Mesendoderm (in vitro differentiated cells): Measurements from ENCODE around the gene PRSS8.
"Not testable (repeated sequence)": the region's sequence is repeated elsewhere in the genome, so short reads cannot be mapped to it uniquely, and the experiment has no call there.

Experiments
- DNase-seq: peaks from one replicate; pipeline ENCODE4 v3.0.0; 2013
- H2AK5ac ChIP-seq: 2 replicates; pipeline ENCODE4 v1.6.1; 2013; ENCODE audit warnings: low read length, inconsistent platforms
- H2BK120ac ChIP-seq: 2 replicates; pipeline ENCODE4 v1.6.1; 2013; ENCODE audit warnings: low read depth, mild to moderate bottlenecking, low read length, moderate library complexity, mixed read lengths
- H2BK15ac ChIP-seq: replicated peaks from 2 replicates; pipeline ENCODE4 v1.6.1; 2013; ENCODE audit warnings: low read depth, mild to moderate bottlenecking, moderate library complexity
- H2BK5ac ChIP-seq: 2 replicates; pipeline ENCODE4 v1.6.1; 2013; ENCODE audit warnings: low read length, inconsistent platforms
- H3K18ac ChIP-seq: 2 replicates; pipeline ENCODE4 v1.6.1; 2013; ENCODE audit warnings: mild to moderate bottlenecking, low read length, mixed read lengths
- H3K23ac ChIP-seq: one replicate; pipeline ENCODE4 v1.6.1; 2013; ENCODE audit warnings: low read length
- H3K27ac ChIP-seq: 2 replicates; pipeline ENCODE4 v1.5.1; 2013; ENCODE audit warnings: low read depth, mild to moderate bottlenecking, inconsistent platforms, low read length, moderate library complexity
- H3K27me3 ChIP-seq: 2 replicates; pipeline ENCODE4 v1.6.1; 2013; ENCODE audit warnings: low read length, control low read depth, mild to moderate bottlenecking, inconsistent platforms; ENCODE audit not compliant: insufficient read depth, poor library complexity
- H3K36me3 ChIP-seq: 2 replicates; pipeline ENCODE4 v1.6.1; 2013; ENCODE audit warnings: low read length, inconsistent platforms; ENCODE audit not compliant: control insufficient read depth, insufficient read depth
- H3K4ac ChIP-seq: one replicate; pipeline ENCODE4 v1.6.1; 2013; ENCODE audit warnings: low read depth, mild to moderate bottlenecking, low read length, moderate library complexity
- H3K4me1 ChIP-seq: 2 replicates; pipeline ENCODE4 v1.6.1; 2013; ENCODE audit warnings: low read depth, low read length, inconsistent platforms; ENCODE audit not compliant: control insufficient read depth
- H3K4me2 ChIP-seq: 2 replicates; pipeline ENCODE4 v1.6.1; 2013; ENCODE audit warnings: low read length
- H3K4me3 ChIP-seq: 2 replicates; pipeline ENCODE4 v1.5.1; 2013; ENCODE audit warnings: mild to moderate bottlenecking, low read length
- H3K56ac ChIP-seq: one replicate; pipeline ENCODE4 v1.6.1; 2013; ENCODE audit warnings: low read length
- H3K79me1 ChIP-seq: 2 replicates; pipeline ENCODE4 v1.6.1; 2013; ENCODE audit warnings: low read length, inconsistent platforms
- H3K79me2 ChIP-seq: 2 replicates; pipeline ENCODE4 v1.6.1; 2013; ENCODE audit warnings: mild to moderate bottlenecking, low read length; ENCODE audit not compliant: control insufficient read depth, insufficient read depth
- H3K9ac ChIP-seq: 2 replicates; pipeline ENCODE4 v1.6.1; 2013; ENCODE audit warnings: low read length, inconsistent platforms
- H4K5ac ChIP-seq: one replicate; pipeline ENCODE4 v1.6.1; 2013; ENCODE audit warnings: low read length
- H4K8ac ChIP-seq: one replicate; pipeline ENCODE4 v1.6.1; 2013; ENCODE audit warnings: low read depth, mild to moderate bottlenecking, control low read depth, low read length, moderate library complexity
- WGBS: extraction: QIAGEN DNeasy Blood & Tissue Kit; methylation state at CpG from one replicate; pipeline ENCODE4 v1.1.7; 2013; ENCODE audit warnings: low lambda C conversion rate, missing lambda C conversion rate; ENCODE audit not compliant: insufficient coverage; ENCODE audit errors: extremely low coverage; 5-methylcytosine and 5-hydroxymethylcytosine counted together

Gene PRSS8

GRCh38 chr16:31148896-31149295 is 13.4 kb upstream of the PRSS8 start:
- Histone ChIP-seq H3K27ac (no peak overlapping the region), H3K56ac (no peak overlapping the region), H2BK5ac (no peak overlapping the region), H3K4me3 (no peak overlapping the region), H3K23ac (no peak overlapping the region), H2AK5ac (no peak overlapping the region), H4K5ac (no peak overlapping the region), H3K79me1 (no peaks in the 10 kb centered on the region), H3K4ac (no peak overlapping the region), H2BK15ac (no peak overlapping the region), H3K18ac (no peak overlapping the region), H3K4me2 (no peak overlapping the region), H3K79me2 (no peaks in the 10 kb centered on the region), H3K4me1 (no peaks in the 10 kb centered on the region), H3K27me3 (peaks cover 3% of the 10 kb centered on the region), H3K36me3 (no peaks in the 10 kb centered on the region), H2BK120ac (no peak overlapping the region), H3K9ac (no peak overlapping the region), H4K8ac (no peak overlapping the region)
- DNase-seq = no peak
- no CpG with 5 or more reads among the region's 25 CpGs for WGBS

GRCh38 chr16:31148281-31148728 is 12.8 kb upstream of the PRSS8 start:
- DNase-seq = no peak
- H3K36me3 ChIP-seq = no peaks in the 10 kb centered on the region
- no peak overlapping the region for H2BK15ac ChIP-seq
- peak overlapping the region; percentile 61 for H3K9ac ChIP-seq
- H3K4ac ChIP-seq = no peak overlapping the region
- WGBS = no CpG with 5 or more reads among the region's 40 CpGs
- H3K27ac ChIP-seq = no peak overlapping the region
- no peak overlapping the region for H2AK5ac ChIP-seq
- H3K4me3 ChIP-seq = peak overlapping the region; percentile 25
- H3K27me3 ChIP-seq = peaks cover 3% of the 10 kb centered on the region
- H3K23ac ChIP-seq = no peak overlapping the region
- H3K56ac ChIP-seq = peak overlapping the region; percentile 88
- H2BK5ac ChIP-seq = no peak overlapping the region
- no peaks in the 10 kb centered on the region for H3K79me2 ChIP-seq
- no peaks in the 10 kb centered on the region for H3K79me1 ChIP-seq
- H4K8ac ChIP-seq = no peak overlapping the region
- H3K4me1 ChIP-seq = no peaks in the 10 kb centered on the region
- no peak overlapping the region for H4K5ac ChIP-seq
- H3K4me2 ChIP-seq = peak overlapping the region; percentile 88
- H2BK120ac ChIP-seq = no peak overlapping the region
- no peak overlapping the region for H3K18ac ChIP-seq

GRCh38 chr16:31147574-31147973 is 12.0 kb upstream of the PRSS8 start:
- no peak overlapping the region for H4K5ac ChIP-seq
- no peak overlapping the region for H3K4ac ChIP-seq
- H3K9ac ChIP-seq = peak overlapping the region; percentile 56
- no peak overlapping the region for H3K18ac ChIP-seq
- peak overlapping the region; percentile 88 for H3K4me2 ChIP-seq
- H3K27ac ChIP-seq = no peak overlapping the region
- no peaks in the 10 kb centered on the region for H3K79me2 ChIP-seq
- DNase-seq = no peak
- no peaks in the 10 kb centered on the region for H3K4me1 ChIP-seq
- no CpG with 5 or more reads among the region's 3 CpGs for WGBS
- no peaks in the 10 kb centered on the region for H3K36me3 ChIP-seq
- H4K8ac ChIP-seq = no peak overlapping the region
- no peak overlapping the region for H3K4me3 ChIP-seq
- H3K56ac ChIP-seq = no peak overlapping the region
- H3K23ac ChIP-seq = no peak overlapping the region
- no peak overlapping the region for H2BK15ac ChIP-seq
- no peak overlapping the region for H2BK120ac ChIP-seq
- H3K27me3 ChIP-seq = peaks cover 3% of the 10 kb centered on the region
- H2BK5ac ChIP-seq = no peak overlapping the region
- H2AK5ac ChIP-seq = no peak overlapping the region
- no peaks in the 10 kb centered on the region for H3K79me1 ChIP-seq

GRCh38 chr16:31145398-31145990 is 10.0 kb upstream of the PRSS8 start:
- no peak overlapping the region for H3K27ac ChIP-seq
- H2AK5ac ChIP-seq = no peak overlapping the region
- H3K18ac ChIP-seq = no peak overlapping the region
- peaks cover 3% of the 10 kb centered on the region for H3K4me1 ChIP-seq
- H3K4me3 ChIP-seq = no peak overlapping the region
- no peak overlapping the region for H3K56ac ChIP-seq
- no peaks in the 10 kb centered on the region for H3K79me1 ChIP-seq
- H3K36me3 ChIP-seq = no peaks in the 10 kb centered on the region
- no peak overlapping the region for H3K9ac ChIP-seq
- peaks cover 3% of the 10 kb centered on the region for H3K27me3 ChIP-seq
- no peak overlapping the region for H4K5ac ChIP-seq
- H3K79me2 ChIP-seq = no peaks in the 10 kb centered on the region
- no peak overlapping the region for H2BK15ac ChIP-seq
- DNase-seq = no peak
- H2BK120ac ChIP-seq = no peak overlapping the region
- WGBS = no CpG with 5 or more reads among the region's 12 CpGs
- no peak overlapping the region for H2BK5ac ChIP-seq
- no peak overlapping the region for H3K4me2 ChIP-seq
- no peak overlapping the region for H4K8ac ChIP-seq
- no peak overlapping the region for H3K4ac ChIP-seq
- H3K23ac ChIP-seq = no peak overlapping the region

- not testable (repeated sequence) for H3K79me1 ChIP-seq, H3K4ac ChIP-seq, H2BK5ac ChIP-seq, H3K4me1 ChIP-seq, H3K27me3 ChIP-seq, H2BK15ac ChIP-seq, H3K56ac ChIP-seq, H4K8ac ChIP-seq, H2BK120ac ChIP-seq, H3K4me2 ChIP-seq, H3K4me3 ChIP-seq, H2AK5ac ChIP-seq, H3K36me3 ChIP-seq, H3K23ac ChIP-seq, H3K79me2 ChIP-seq, H3K27ac ChIP-seq, H3K18ac ChIP-seq, H4K5ac ChIP-seq, H3K9ac ChIP-seq, DNase-seq
- no CpG with 5 or more reads among the region's 7 CpGs for WGBS
Measured at GRCh38 chr16:31144418-31144817, 8.9 kb upstream of the PRSS8 start.

GRCh38 chr16:31143694-31144148 is 8.2 kb upstream of the PRSS8 start:
- H4K8ac ChIP-seq = no peak overlapping the region
- H3K4me1 ChIP-seq = peaks cover 9% of the 10 kb centered on the region
- no peak overlapping the region for H2BK5ac ChIP-seq
- no peaks in the 10 kb centered on the region for H3K79me1 ChIP-seq
- H2AK5ac ChIP-seq = no peak overlapping the region
- no peak overlapping the region for H4K5ac ChIP-seq
- no peak overlapping the region for H3K23ac ChIP-seq
- H3K9ac ChIP-seq = no peak overlapping the region
- no peak overlapping the region for H3K27ac ChIP-seq
- H2BK15ac ChIP-seq = no peak overlapping the region
- H3K18ac ChIP-seq = no peak overlapping the region
- no peaks in the 10 kb centered on the region for H3K36me3 ChIP-seq
- H3K79me2 ChIP-seq = no peaks in the 10 kb centered on the region
- no peak overlapping the region for H3K4me3 ChIP-seq
- no peak overlapping the region for H2BK120ac ChIP-seq
- no CpG with 5 or more reads among the region's 8 CpGs for WGBS
- no peak overlapping the region for H3K4me2 ChIP-seq
- DNase-seq = no peak
- H3K4ac ChIP-seq = no peak overlapping the region
- H3K27me3 ChIP-seq = peaks cover 3% of the 10 kb centered on the region
- H3K56ac ChIP-seq = no peak overlapping the region
